NB4 (cell line): ENCODE results near the gene A2M.

Experiments
- POLR2A ChIP-seq: IDR thresholded peaks from 2 replicates; pipeline ENCODE4 v1.6.1; 2011; ENCODE audit warnings: mild to moderate bottlenecking; ENCODE audit not compliant: insufficient read length; ENCODE audit errors: extremely low read depth
- TF ChIP-seq, protein P1 (sequence below): IDR thresholded peaks from one replicate; pipeline ENCODE4 v1.5.1; 2012; ENCODE audit warnings: low read depth, low read length
- TF ChIP-seq, protein P2 (sequence below): IDR thresholded peaks from 2 replicates; pipeline ENCODE4 v1.6.1; 2011; ENCODE audit warnings: low read depth, low read length

DNA sequence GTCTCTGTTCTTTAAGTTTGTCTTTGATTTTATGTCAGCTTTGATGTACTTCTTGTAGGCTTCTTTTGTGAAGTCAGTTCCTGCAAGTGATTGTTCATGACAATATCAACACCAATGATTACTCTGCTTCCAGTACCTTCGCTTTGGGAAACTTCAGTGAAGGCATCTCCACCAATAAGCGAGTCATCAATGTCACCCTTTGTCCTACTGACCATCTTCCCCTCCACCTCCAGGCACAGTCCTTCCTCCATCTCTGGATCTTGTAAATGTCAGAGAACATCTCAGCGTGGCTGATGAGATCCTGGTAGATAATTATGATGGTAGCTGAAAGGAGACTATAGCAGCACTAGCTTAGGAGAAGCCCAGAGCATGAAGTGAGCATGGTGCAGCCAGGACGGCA, 40.4 kb upstream of the A2M start:
- TF ChIP-seq, protein P1, sequence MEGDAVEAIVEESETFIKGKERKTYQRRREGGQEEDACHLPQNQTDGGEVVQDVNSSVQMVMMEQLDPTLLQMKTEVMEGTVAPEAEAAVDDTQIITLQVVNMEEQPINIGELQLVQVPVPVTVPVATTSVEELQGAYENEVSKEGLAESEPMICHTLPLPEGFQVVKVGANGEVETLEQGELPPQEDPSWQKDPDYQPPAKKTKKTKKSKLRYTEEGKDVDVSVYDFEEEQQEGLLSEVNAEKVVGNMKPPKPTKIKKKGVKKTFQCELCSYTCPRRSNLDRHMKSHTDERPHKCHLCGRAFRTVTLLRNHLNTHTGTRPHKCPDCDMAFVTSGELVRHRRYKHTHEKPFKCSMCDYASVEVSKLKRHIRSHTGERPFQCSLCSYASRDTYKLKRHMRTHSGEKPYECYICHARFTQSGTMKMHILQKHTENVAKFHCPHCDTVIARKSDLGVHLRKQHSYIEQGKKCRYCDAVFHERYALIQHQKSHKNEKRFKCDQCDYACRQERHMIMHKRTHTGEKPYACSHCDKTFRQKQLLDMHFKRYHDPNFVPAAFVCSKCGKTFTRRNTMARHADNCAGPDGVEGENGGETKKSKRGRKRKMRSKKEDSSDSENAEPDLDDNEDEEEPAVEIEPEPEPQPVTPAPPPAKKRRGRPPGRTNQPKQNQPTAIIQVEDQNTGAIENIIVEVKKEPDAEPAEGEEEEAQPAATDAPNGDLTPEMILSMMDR = no peak
- no peak for TF ChIP-seq POLR2A
- TF ChIP-seq, protein P2, sequence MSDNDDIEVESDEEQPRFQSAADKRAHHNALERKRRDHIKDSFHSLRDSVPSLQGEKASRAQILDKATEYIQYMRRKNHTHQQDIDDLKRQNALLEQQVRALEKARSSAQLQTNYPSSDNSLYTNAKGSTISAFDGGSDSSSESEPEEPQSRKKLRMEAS = no peak
